DND-41 (cell line): ENCODE measurements around the gene SDR9C7.
"Not testable (repeated sequence)": the region's sequence is repeated elsewhere in the genome, so short reads cannot be mapped to it uniquely, and the experiment has no call there.

Source experiments
- EZH2 ChIP-seq: IDR thresholded peaks from 3 replicates; pipeline ENCODE4 v1.6.1; 2012; ENCODE audit warnings: borderline replicate concordance, low read depth, mild to moderate bottlenecking, moderate library complexity, low read length, inconsistent platforms; ENCODE audit not compliant: severe bottlenecking
- TF ChIP-seq, protein P1 (sequence below): IDR thresholded peaks from 2 replicates; pipeline ENCODE4 v1.5.1; 2012; ENCODE audit warnings: borderline replicate concordance, low read length, moderate library complexity, mild to moderate bottlenecking; ENCODE audit not compliant: poor library complexity, severe bottlenecking; ENCODE audit errors: extremely low read depth

DNA sequence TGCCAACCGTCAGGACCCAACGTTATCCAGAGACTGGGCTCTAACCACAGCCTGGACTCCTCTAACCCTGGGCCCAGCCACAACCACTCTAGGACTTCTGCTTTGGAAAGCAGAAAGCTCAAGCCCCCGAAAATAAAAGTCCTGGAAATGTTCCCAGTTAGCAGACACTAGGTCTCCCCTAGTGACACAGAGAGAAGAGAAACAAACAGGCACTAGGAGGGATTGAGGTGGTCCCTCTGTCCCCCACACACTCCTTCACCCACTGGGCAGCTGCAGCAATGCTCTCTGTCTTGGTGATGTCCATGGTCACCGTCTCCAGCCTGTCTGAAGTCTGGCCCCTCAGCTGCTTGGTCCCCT is 6.7 kb upstream of the SDR9C7 start:
- TF ChIP-seq, protein P1, sequence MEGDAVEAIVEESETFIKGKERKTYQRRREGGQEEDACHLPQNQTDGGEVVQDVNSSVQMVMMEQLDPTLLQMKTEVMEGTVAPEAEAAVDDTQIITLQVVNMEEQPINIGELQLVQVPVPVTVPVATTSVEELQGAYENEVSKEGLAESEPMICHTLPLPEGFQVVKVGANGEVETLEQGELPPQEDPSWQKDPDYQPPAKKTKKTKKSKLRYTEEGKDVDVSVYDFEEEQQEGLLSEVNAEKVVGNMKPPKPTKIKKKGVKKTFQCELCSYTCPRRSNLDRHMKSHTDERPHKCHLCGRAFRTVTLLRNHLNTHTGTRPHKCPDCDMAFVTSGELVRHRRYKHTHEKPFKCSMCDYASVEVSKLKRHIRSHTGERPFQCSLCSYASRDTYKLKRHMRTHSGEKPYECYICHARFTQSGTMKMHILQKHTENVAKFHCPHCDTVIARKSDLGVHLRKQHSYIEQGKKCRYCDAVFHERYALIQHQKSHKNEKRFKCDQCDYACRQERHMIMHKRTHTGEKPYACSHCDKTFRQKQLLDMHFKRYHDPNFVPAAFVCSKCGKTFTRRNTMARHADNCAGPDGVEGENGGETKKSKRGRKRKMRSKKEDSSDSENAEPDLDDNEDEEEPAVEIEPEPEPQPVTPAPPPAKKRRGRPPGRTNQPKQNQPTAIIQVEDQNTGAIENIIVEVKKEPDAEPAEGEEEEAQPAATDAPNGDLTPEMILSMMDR: not testable (repeated sequence)
- not testable (repeated sequence) for TF ChIP-seq EZH2
